GM12891 (cell line): Measurements from ENCODE around the gene FAM149A.

Experiments
- POLR2A ChIP-seq: IDR thresholded peaks from 2 replicates; pipeline ENCODE4 v1.6.1; 2011; ENCODE audit warnings: low read depth, low read length, control low read depth
- POLR2AphosphoS5 ChIP-seq: IDR thresholded peaks from 2 replicates; pipeline ENCODE4 v1.6.1; 2011; ENCODE audit warnings: low read depth, low read length, control low read depth
- SPI1 ChIP-seq: IDR thresholded peaks from 2 replicates; pipeline ENCODE4 v1.6.1; 2011; ENCODE audit warnings: low read depth, low read length, control low read depth
- TAF1 ChIP-seq: IDR thresholded peaks from 2 replicates; pipeline ENCODE4 v1.6.1; 2011; ENCODE audit warnings: low read depth, low read length, control low read depth

- TF ChIP-seq SPI1, result no peak
- TF ChIP-seq POLR2A, result no peak
- TF ChIP-seq TAF1, result no peak
- no peak for TF ChIP-seq POLR2AphosphoS5
Measured at GRCh38 chr4:186161138-186161537, 56.6 kb downstream of the FAM149A start.
